GM19238 (cell line): ENCODE results near the gene MAGI2.
"Not testable (repeated sequence)": the region's sequence is repeated elsewhere in the genome, so short reads cannot be mapped to it uniquely, and the experiment has no call there.

Source experiments
- DNase-seq: peaks from one replicate; pipeline ENCODE4 v3.0.0; 2011; ENCODE audit warnings: low spot score; ENCODE audit not compliant: insufficient read length

Gene MAGI2

GRCh38 chr7:79064187-79064823 lies 389.2 kb downstream of the MAGI2 start:
- no peak for DNase-seq

- DNase-seq, result no peak
Measured at GRCh38 chr7:79063019-79063698, 390.3 kb downstream of the MAGI2 start.

- DNase-seq, result no peak
Measured at GRCh38 chr7:79060498-79060897, 393.0 kb downstream of the MAGI2 start.

- DNase-seq, result no peak
Measured at GRCh38 chr7:79055722-79056415, 397.6 kb downstream of the MAGI2 start.

- DNase-seq, result no peak
Measured at GRCh38 chr7:79051915-79052314, 401.6 kb downstream of the MAGI2 start.

- no peak for DNase-seq
Measured at GRCh38 chr7:79050603-79051002, 402.9 kb downstream of the MAGI2 start.

GRCh38 chr7:79046061-79046460 lies 407.4 kb downstream of the MAGI2 start:
- DNase-seq, result no peak

GRCh38 chr7:79037001-79037400 lies 416.5 kb downstream of the MAGI2 start:
- no peak for DNase-seq

- no peak for DNase-seq
Measured at GRCh38 chr7:79036356-79036755, 417.1 kb downstream of the MAGI2 start.

GRCh38 chr7:79035858-79036257 lies 417.6 kb downstream of the MAGI2 start:
- DNase-seq, result no peak

GRCh38 chr7:79034730-79035129 lies 418.7 kb downstream of the MAGI2 start:
- DNase-seq, result no peak

GRCh38 chr7:79019711-79020110 lies 433.8 kb downstream of the MAGI2 start:
- DNase-seq, result not testable (repeated sequence)

- DNase-seq, result no peak
Measured at GRCh38 chr7:79011921-79012320, 441.5 kb downstream of the MAGI2 start.

- no peak for DNase-seq
Measured at GRCh38 chr7:79009647-79010046, 443.8 kb downstream of the MAGI2 start.

- no peak for DNase-seq
Measured at GRCh38 chr7:79008786-79009185, 444.7 kb downstream of the MAGI2 start.

- no peak for DNase-seq
Measured at GRCh38 chr7:78996013-78996412, 457.5 kb downstream of the MAGI2 start.

GRCh38 chr7:78993341-78993740 lies 460.1 kb downstream of the MAGI2 start:
- DNase-seq, result no peak

- no peak for DNase-seq
Measured at GRCh38 chr7:78985509-78985908, 468.0 kb downstream of the MAGI2 start.

- DNase-seq, result no peak
Measured at GRCh38 chr7:78983483-78983882, 470.0 kb downstream of the MAGI2 start.

GRCh38 chr7:78970440-78970916 lies 483.0 kb downstream of the MAGI2 start:
- no peak for DNase-seq

GRCh38 chr7:78968951-78969350 lies 484.5 kb downstream of the MAGI2 start:
- DNase-seq, result no peak

GRCh38 chr7:78967561-78967960 lies 485.9 kb downstream of the MAGI2 start:
- not testable (repeated sequence) for DNase-seq
